Smooth muscle cell (in vitro differentiated cells): Measurements from ENCODE around the gene SYNGR4. TPM values are rescaled to one million over a fixed set of nuclear protein-coding genes. Genes with fewer than 3 reads are reported as not detected.
A peak's percentile ranks its signal among the peaks of the same experiment; 100 is the strongest.

Experiments used
- DNase-seq: peaks from one replicate; lab custom pipeline; 2025; ENCODE audit not compliant: unreplicated experiment; lab: John Stamatoyannopoulos, UW
- H2AFZ ChIP-seq: fragments of 200-600 bp; sonication (generic); 2 replicates; pipeline ENCODE4 v1.6.0; 2016; ENCODE audit warnings: antibody characterized with exemption, low read depth, mild to moderate bottlenecking
- H3F3A ChIP-seq: fragments of 200-600 bp; sonication (generic); 2 replicates; pipeline ENCODE4 v1.6.0; 2017; ENCODE audit warnings: antibody characterized with exemption, low read depth
- H3K27ac ChIP-seq: fragments of 200-600 bp; sonication (generic); 2 replicates; pipeline ENCODE4 v1.5.1; 2016; ENCODE audit warnings: low read depth, mild to moderate bottlenecking
- H3K27me3 ChIP-seq: fragments of 200-600 bp; sonication (generic); 2 replicates; pipeline ENCODE4 v1.6.1; 2016; ENCODE audit warnings: low read depth, mild to moderate bottlenecking
- H3K36me3 ChIP-seq: fragments of 200-600 bp; sonication (generic); 2 replicates; pipeline ENCODE4 v1.5.1; 2016; ENCODE audit warnings: low read depth
- H3K4me1 ChIP-seq: fragments of 200-600 bp; sonication (generic); 2 replicates; pipeline ENCODE4 v1.5.1; 2016; ENCODE audit warnings: low read depth
- H3K4me2 ChIP-seq: fragments of 200-600 bp; sonication (generic); 2 replicates; pipeline ENCODE4 v1.6.0; 2016; ENCODE audit warnings: mild to moderate bottlenecking
- H3K4me3 ChIP-seq: fragments of 200-600 bp; sonication (generic); 2 replicates; pipeline ENCODE4 v1.5.1; 2016; ENCODE audit warnings: mild to moderate bottlenecking
- H3K79me2 ChIP-seq: fragments of 200-600 bp; sonication (generic); 2 replicates; pipeline ENCODE4 v1.6.0; 2016; ENCODE audit warnings: low read depth, mild to moderate bottlenecking
- H3K9ac ChIP-seq: fragments of 200-600 bp; sonication (generic); 2 replicates; pipeline ENCODE4 v1.6.0; 2016; ENCODE audit warnings: low read depth
- H3K9me3 ChIP-seq: fragments of 200-600 bp; sonication (generic); replicated peaks from 2 replicates; pipeline ENCODE4 v1.5.1; 2016; ENCODE audit warnings: low read depth
- H4K20me1 ChIP-seq: fragments of 200-600 bp; sonication (generic); 2 replicates; pipeline ENCODE4 v1.6.0; 2016; ENCODE audit warnings: low read depth
- CTCF ChIP-seq: fragments of 200-600 bp; sonication (generic); IDR thresholded peaks from 2 replicates; pipeline ENCODE4 v1.5.1; 2017; ENCODE audit warnings: borderline replicate concordance, mild to moderate bottlenecking, antibody characterized with exemption; ENCODE audit not compliant: insufficient read depth, poor library complexity, severe bottlenecking
- WGBS: methylation state at CpG from one replicate; pipeline ENCODE4 v1.1.7; 2016; ENCODE audit warnings: low lambda C conversion rate; 5-methylcytosine and 5-hydroxymethylcytosine counted together
- polyA plus RNA-seq: library from polyadenylated mRNA; unstranded; fragments of >200 nt; fragmentation: Nextera tagmentation; extraction: Ambion mirVana; gene quantifications from 2 replicates; pipeline ENCODE4 v1.2.1, GENCODE V29; 2016
- total RNA-seq: library from RNA; depleted of rRNA; stranded (reverse); fragments of >200 nt; gene quantifications from 2 replicates; pipeline ENCODE4 v1.2.3, GENCODE V29; 2014

Gene SYNGR4
- total and polyA plus RNA-seq, 2 experiments from 2014 or later, result not detected

- Histone ChIP-seq H3K27ac (no peak overlapping the region), H3K27me3 (no peaks in the 10 kb centered on the region), H3K4me2 (no peak overlapping the region), H4K20me1 (no peaks in the 10 kb centered on the region), H3K36me3 (no peaks in the 10 kb centered on the region), H3K4me1 (no peaks in the 10 kb centered on the region), H3K9me3 (no peaks in the 10 kb centered on the region), H3K4me3 (no peak overlapping the region), H3K9ac (no peak overlapping the region), H2AFZ (no peak overlapping the region), H3F3A (no peaks in the 10 kb centered on the region), H3K79me2 (no peaks in the 10 kb centered on the region)
- WGBS, result 97% methylated on average over 5 of the region's 5 CpGs
- no peak for DNase-seq
- TF ChIP-seq CTCF, result no peak
Observed at GRCh38 chr19:48350856-48351255, 13.3 kb upstream of the SYNGR4 start.

- no peak overlapping the region for H2AFZ ChIP-seq
- H3K27ac ChIP-seq, result no peak overlapping the region
- no peaks in the 10 kb centered on the region for H3K9me3 ChIP-seq
- TF ChIP-seq CTCF, result peak; percentile 78
- H3K4me1 ChIP-seq, result no peaks in the 10 kb centered on the region
- WGBS, result 64% methylated on average over 7 of the region's 8 CpGs
- no peaks in the 10 kb centered on the region for H3K27me3 ChIP-seq
- no peaks in the 10 kb centered on the region for H4K20me1 ChIP-seq
- no peaks in the 10 kb centered on the region for H3K36me3 ChIP-seq
- no peak overlapping the region for H3K4me3 ChIP-seq
- no peak overlapping the region for H3K9ac ChIP-seq
- DNase-seq, result peak; percentile 25
- no peaks in the 10 kb centered on the region for H3F3A ChIP-seq
- no peaks in the 10 kb centered on the region for H3K79me2 ChIP-seq
- H3K4me2 ChIP-seq, result no peak overlapping the region
Observed at GRCh38 chr19:48351341-48351752, 12.8 kb upstream of the SYNGR4 start.

- H3K4me2 ChIP-seq, result no peak overlapping the region
- no peaks in the 10 kb centered on the region for H3K27me3 ChIP-seq
- no peaks in the 10 kb centered on the region for H3K9me3 ChIP-seq
- H3K79me2 ChIP-seq, result no peaks in the 10 kb centered on the region
- no peaks in the 10 kb centered on the region for H3K4me1 ChIP-seq
- no peaks in the 10 kb centered on the region for H3K36me3 ChIP-seq
- 92% methylated on average over 5 of the region's 5 CpGs for WGBS
- no peaks in the 10 kb centered on the region for H3F3A ChIP-seq
- H2AFZ ChIP-seq, result no peak overlapping the region
- no peak for TF ChIP-seq CTCF
- no peaks in the 10 kb centered on the region for H4K20me1 ChIP-seq
- H3K4me3 ChIP-seq, result no peak overlapping the region
- no peak overlapping the region for H3K9ac ChIP-seq
- H3K27ac ChIP-seq, result no peak overlapping the region
- DNase-seq, result no peak
Observed at GRCh38 chr19:48353677-48354076, 10.5 kb upstream of the SYNGR4 start.

GRCh38 chr19:48354332-48354992, 9.7 kb upstream of the SYNGR4 start:
- Histone ChIP-seq H2AFZ (no peak overlapping the region), H3K4me1 (no peaks in the 10 kb centered on the region), H3K27me3 (no peaks in the 10 kb centered on the region), H4K20me1 (no peaks in the 10 kb centered on the region), H3K79me2 (no peaks in the 10 kb centered on the region), H3K9me3 (no peaks in the 10 kb centered on the region), H3K9ac (no peak overlapping the region), H3F3A (no peaks in the 10 kb centered on the region), H3K4me3 (no peak overlapping the region), H3K27ac (no peak overlapping the region), H3K4me2 (no peak overlapping the region), H3K36me3 (no peaks in the 10 kb centered on the region)
- DNase-seq, result no peak
- 85% methylated on average over 15 of the region's 15 CpGs for WGBS
- TF ChIP-seq CTCF, result no peak
